ENCODE measurements around the gene AVEN. TPM values are rescaled to one million over a fixed set of nuclear protein-coding genes. Genes with fewer than 3 reads are reported as not detected.

Gene AVEN
- polyA plus RNA-seq (2012; ENCODE audit: insufficient read length, low read depth) = 26.6 TPM

GRCh38 chr15:34038871-34039789 is at the start of gene AVEN:
AVEN (minus strand) TSS chr15:34039204; CDS start chr15:34039046, 158 bp downstream.
- 0 out of 2 replicates have a peak, but pooled peaks have one; percentile 41 for TF ChIP-seq TAF1 (IDR thresholded peaks at IDR 0.05; ENCODE audit: borderline replicate concordance, insufficient read depth, low read length)
- TF ChIP-seq POLR2AphosphoS5 (IDR thresholded peaks at IDR 0.05; ENCODE audit: low read depth, low read length) = no peak

GRCh38 chr15:34085746-34086145 is 46.7 kb upstream of the AVEN start:
- TF ChIP-seq TAF1 (IDR thresholded peaks at IDR 0.05; ENCODE audit: borderline replicate concordance, insufficient read depth, low read length) (no peak), REST (IDR thresholded peaks at IDR 0.05; ENCODE audit: insufficient read depth in 1 of 2, low read depth in 2 of 2, low read length in 2 of 2) (no peak), SIN3A (IDR thresholded peaks at IDR 0.05; ENCODE audit: borderline replicate concordance, insufficient read depth, low read length) (no peak), FOXP2 (optimal IDR thresholded peaks at IDR 0.05; ENCODE audit: borderline replicate concordance, extremely low read depth, extremely low read length, insufficient read depth) (no peak), POLR2AphosphoS5 (IDR thresholded peaks at IDR 0.05; ENCODE audit: low read depth, low read length) (no peak)

- TF ChIP-seq REST (IDR thresholded peaks at IDR 0.05; ENCODE audit: insufficient read depth in 1 of 2, low read depth in 2 of 2, low read length in 2 of 2) = no peak
- TF ChIP-seq TAF1 (IDR thresholded peaks at IDR 0.05; ENCODE audit: borderline replicate concordance, insufficient read depth, low read length) = no peak
- TF ChIP-seq SIN3A (IDR thresholded peaks at IDR 0.05; ENCODE audit: borderline replicate concordance, insufficient read depth, low read length) = no peak
- TF ChIP-seq POLR2AphosphoS5 (IDR thresholded peaks at IDR 0.05; ENCODE audit: low read depth, low read length) = no peak
- TF ChIP-seq FOXP2 (optimal IDR thresholded peaks at IDR 0.05; ENCODE audit: borderline replicate concordance, extremely low read depth, extremely low read length, insufficient read depth) = no peak
Measured at GRCh38 chr15:34084086-34084485, 45.1 kb upstream of the AVEN start.

GRCh38 chr15:34079904-34080303 is 40.9 kb upstream of the AVEN start:
- no peak for TF ChIP-seq SIN3A (IDR thresholded peaks at IDR 0.05; ENCODE audit: borderline replicate concordance, insufficient read depth, low read length)
- no peak for TF ChIP-seq REST (IDR thresholded peaks at IDR 0.05; ENCODE audit: insufficient read depth in 1 of 2, low read depth in 2 of 2, low read length in 2 of 2)
- no peak for TF ChIP-seq FOXP2 (optimal IDR thresholded peaks at IDR 0.05; ENCODE audit: borderline replicate concordance, extremely low read depth, extremely low read length, insufficient read depth)
- TF ChIP-seq TAF1 (IDR thresholded peaks at IDR 0.05; ENCODE audit: borderline replicate concordance, insufficient read depth, low read length) = no peak
- no peak for TF ChIP-seq POLR2AphosphoS5 (IDR thresholded peaks at IDR 0.05; ENCODE audit: low read depth, low read length)

GRCh38 chr15:34078900-34079299 is 39.9 kb upstream of the AVEN start:
- no peak for TF ChIP-seq SIN3A (IDR thresholded peaks at IDR 0.05; ENCODE audit: borderline replicate concordance, insufficient read depth, low read length)

- TF ChIP-seq POLR2AphosphoS5 (IDR thresholded peaks at IDR 0.05; ENCODE audit: low read depth, low read length) (no peak), REST (IDR thresholded peaks at IDR 0.05; ENCODE audit: insufficient read depth in 1 of 2, low read depth in 2 of 2, low read length in 2 of 2) (no peak), TAF1 (IDR thresholded peaks at IDR 0.05; ENCODE audit: borderline replicate concordance, insufficient read depth, low read length) (no peak), FOXP2 (optimal IDR thresholded peaks at IDR 0.05; ENCODE audit: borderline replicate concordance, extremely low read depth, extremely low read length, insufficient read depth) (no peak), SIN3A (IDR thresholded peaks at IDR 0.05; ENCODE audit: borderline replicate concordance, insufficient read depth, low read length) (no peak)
Measured at GRCh38 chr15:34076785-34077184, 37.8 kb upstream of the AVEN start.

All from PFSK-1 (cell line).